Activated T-cell treated with anti-CD3 and anti-CD28 coated beads for 48 hours (primary cell): ENCODE measurements around the gene NSDHL.

Experiments
- DNase-seq: peaks from one replicate; pipeline ENCODE4 v3.0.0-alpha.2; 2020; ENCODE audit warnings: low read depth

The NSDHL gene

GRCh38 chrX:152915541-152916241 lies 84.8 kb downstream of the NSDHL start:
- no peak for DNase-seq

DNA sequence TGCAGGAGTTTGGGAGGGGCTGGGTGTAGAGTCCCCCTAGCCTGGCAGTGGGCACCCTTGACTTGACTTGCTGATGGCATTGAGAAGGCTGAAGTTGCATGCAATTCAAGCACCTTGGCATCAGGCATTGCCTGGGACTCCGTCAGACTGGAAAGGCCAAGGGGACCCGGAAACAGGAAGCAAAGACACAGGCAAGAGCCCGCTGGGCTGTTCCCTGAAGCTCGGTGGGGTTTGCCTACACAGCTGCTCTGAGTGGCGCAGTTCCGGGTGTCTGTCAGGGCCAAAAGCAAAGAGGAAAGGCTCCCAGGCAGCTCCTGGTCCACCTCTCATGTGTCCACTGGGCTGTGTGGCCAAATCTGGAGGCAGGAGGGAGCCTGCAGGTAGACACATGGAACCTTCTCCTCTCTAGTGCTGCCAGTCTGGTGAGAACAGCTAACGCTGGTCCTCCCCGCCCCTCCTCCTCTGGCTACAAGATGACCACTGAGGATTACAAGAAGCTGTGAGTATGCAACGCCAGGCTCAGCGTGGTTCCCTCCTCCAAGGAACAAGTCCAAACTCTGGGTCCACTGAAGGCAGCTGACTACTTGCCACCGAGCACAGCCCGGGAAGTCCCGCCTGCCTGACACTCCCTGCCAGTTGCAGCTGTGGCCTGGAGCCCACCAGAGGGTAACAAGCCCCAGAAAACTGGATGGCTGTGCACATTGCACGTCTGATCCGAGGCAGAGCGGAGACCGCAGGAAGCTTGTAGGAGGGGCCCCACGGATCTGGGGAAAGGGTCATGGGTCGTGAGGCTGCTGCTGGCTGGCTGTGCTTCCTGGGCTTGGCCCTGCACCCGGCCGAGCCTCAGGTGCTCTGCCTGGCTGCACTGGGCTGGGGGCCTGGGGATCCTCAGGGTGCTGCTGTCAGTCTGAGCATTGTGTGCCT lies 87.1 kb downstream of the NSDHL start:
- DNase-seq = no peak

GRCh38 chrX:152918707-152919106 lies 87.8 kb downstream of the NSDHL start:
- DNase-seq = no peak
